Breast epithelium (tissue), 4 donors: ENCODE results near the gene KIRREL2. TPM values are rescaled to one million over a fixed set of nuclear protein-coding genes. Genes with fewer than 3 reads are reported as not detected.

Experiments used
- DNase-seq, 2 donors: peaks; one replicate each; pipeline ENCODE4 v3.0.0-alpha.2; 2019; ENCODE audit warnings: low spot score in 2 of 2
- H3K27ac ChIP-seq, 2 donors: fragments of 200-600 bp; sonication (generic) in 1 of 2; one replicate each; pipeline ENCODE4 v1.5.1; 2016 to 2019; ENCODE audit warnings: mild to moderate bottlenecking in 1 of 2
- H3K27me3 ChIP-seq, 2 donors: fragments of 200-600 bp; sonication (generic) in 1 of 2; one replicate each; pipeline versions ENCODE4 v1.5.1 to v1.6.0; 2017 to 2019; ENCODE audit warnings: control low read depth in 1 of 2, mild to moderate bottlenecking in 1 of 2
- H3K36me3 ChIP-seq: fragments of 200-600 bp; one replicate; pipeline ENCODE4 v1.5.1; 2019
- H3K4me1 ChIP-seq, 2 donors: fragments of 200-600 bp; sonication (generic); one replicate each; pipeline ENCODE4 v1.5.1; 2016 to 2019; ENCODE audit warnings: control low read depth in 1 of 2
- H3K4me3 ChIP-seq, 3 donors: fragments of 200-600 bp; sonication (generic); 1 replicate in 2 of 3; 2 replicates in 1 of 3; pipeline ENCODE4 v1.5.1; 2016 to 2019; ENCODE audit warnings: mild to moderate bottlenecking in 3 of 3, moderate library complexity in 2 of 3
- H3K9me3 ChIP-seq, 2 donors: fragments of 200-600 bp; sonication (generic) in 1 of 2; one replicate each; pipeline ENCODE4 v1.5.1; 2016 to 2019; ENCODE audit warnings: control low read depth in 1 of 2
- CTCF ChIP-seq, 3 donors: fragments of 450-650 bp; IDR thresholded peaks; one replicate each; pipeline ENCODE4 v1.5.1; 2016 to 2017; ENCODE audit warnings: antibody characterized with exemption in 3 of 3, mild to moderate bottlenecking in 3 of 3, moderate library complexity in 3 of 3
- POLR2A ChIP-seq: fragments of 450-650 bp; IDR thresholded peaks from one replicate; pipeline ENCODE4 v1.6.1; 2016; ENCODE audit warnings: antibody characterized with exemption, mild to moderate bottlenecking, moderate library complexity
- POLR2AphosphoS5 ChIP-seq, 3 donors: sonication (generic); formaldehyde crosslinking; IDR thresholded peaks; one replicate each; pipeline ENCODE4 v1.6.1; 2017; ENCODE audit warnings: antibody characterized with exemption in 3 of 3
- intact Hi-C: fragments of 100-400 bp; cut with DNase I; formaldehyde crosslinking; loops from one replicate; pipeline ENCODE4 v1.15.1; 2023; ENCODE audit warnings: low total_unique reads
- total RNA-seq, 3 donors: library from RNA; depleted of rRNA; stranded (reverse); fragments of >200 nt; gene quantifications; one replicate each; pipeline ENCODE4 v1.1.0, GENCODE V29; 2016

The KIRREL2 gene
- total RNA-seq, 3 donors from 2014 or later, result 0.15 to 0.66 TPM; not detected in 1

- H3K4me1 ChIP-seq, result no peaks in the 10 kb centered on the region
- no peaks in the 10 kb centered on the region for H3K36me3 ChIP-seq
- H3K27ac ChIP-seq, result no peak overlapping the region
- intact Hi-C loops, result loop anchor here (5.0 kb wide), 1 partner anchor 1008 kb away; no protein-coding TSS in a partner anchor
- peaks cover 3 to 65% of the 10 kb centered on the region in 2 donors for H3K27me3 ChIP-seq
- H3K4me3 ChIP-seq, result no peak overlapping the region
- H3K9me3 ChIP-seq, result no peaks in the 10 kb centered on the region
- DNase-seq, result no peak
- TF ChIP-seq CTCF (IDR thresholded peaks at IDR 0.05) (no peak), POLR2A (no peak), POLR2AphosphoS5 (IDR thresholded peaks at IDR 0.05) (no peak)
Observed at GRCh38 chr19:35848919-35849505, 7.7 kb upstream of the KIRREL2 start.

- Histone ChIP-seq H3K4me1 (no peaks in the 10 kb centered on the region), H3K9me3 (no peaks in the 10 kb centered on the region), H3K4me3 (no peak overlapping the region), H3K36me3 (no peaks in the 10 kb centered on the region), H3K27me3 (peaks cover 0 to 67% of the 10 kb centered on the region in 2 donors), H3K27ac (no peak overlapping the region)
- DNase-seq, result no peak
- intact Hi-C loops, result no loop called here
- TF ChIP-seq CTCF (IDR thresholded peaks at IDR 0.05) (no peak), POLR2A (no peak), POLR2AphosphoS5 (IDR thresholded peaks at IDR 0.05) (no peak)
Observed at GRCh38 chr19:35851213-35852028, 5.3 kb upstream of the KIRREL2 start.

- TF ChIP-seq POLR2AphosphoS5 (IDR thresholded peaks at IDR 0.05) (no peak), POLR2A (no peak), CTCF (IDR thresholded peaks at IDR 0.05) (no peak)
- no peaks in the 10 kb centered on the region for H3K9me3 ChIP-seq
- peaks cover 0 to 70% of the 10 kb centered on the region in 2 donors for H3K27me3 ChIP-seq
- no peaks in the 10 kb centered on the region for H3K4me1 ChIP-seq
- DNase-seq, result no peak
- intact Hi-C loops, result no loop called here
- no peaks in the 10 kb centered on the region for H3K36me3 ChIP-seq
- H3K4me3 ChIP-seq, result no peak within 1 kb of the TSS
- no peak within 1 kb of the TSS for H3K27ac ChIP-seq
Observed at GRCh38 chr19:35852029-35852780, 4.5 kb upstream of the KIRREL2 start, which contains the start of gene NPHS1. Gene NPHS1 (minus strand): TSS chr19:35852504. CDS start chr19:35851837, 667 bp downstream.

- intact Hi-C loops, result no loop called here
- no peak overlapping the region for H3K4me3 ChIP-seq
- H3K27ac ChIP-seq, result no peak overlapping the region
- no peaks in the 10 kb centered on the region for H3K9me3 ChIP-seq
- no peak for TF ChIP-seq POLR2A
- TF ChIP-seq CTCF (IDR thresholded peaks at IDR 0.05), result no peak
- TF ChIP-seq POLR2AphosphoS5 (IDR thresholded peaks at IDR 0.05), result no peak
- no peaks in the 10 kb centered on the region for H3K36me3 ChIP-seq
- H3K27me3 ChIP-seq, result peaks cover 0 to 66% of the 10 kb centered on the region in 2 donors
- no peak for DNase-seq
- no peaks in the 10 kb centered on the region for H3K4me1 ChIP-seq
Observed at GRCh38 chr19:35853038-35853756, 3.5 kb upstream of the KIRREL2 start.
